Naive thymus-derived CD4-positive, alpha-beta T cell (primary cell): ENCODE results near the gene CCDC88C. TPM values are rescaled to one million over a fixed set of nuclear protein-coding genes. Genes with fewer than 3 reads are reported as not detected.

Experiments
- ATAC-seq: fragments of 150-1000 bp; cut with Tn5 transposase; 2 replicates; pipeline ENCODE4 v1.10.0; 2021; ENCODE audit warnings: mild to moderate bottlenecking, moderate library complexity
- CTCF ChIA-PET: fragments of 350-600 bp; sonication (Branson Sonifier 250); formaldehyde crosslinking; loops from one replicate; lab custom pipeline; 2021; ENCODE audit warnings: antibody characterized with exemption; lab: Charles Lee
- POLR2A ChIA-PET: fragments of 350-600 bp; sonication (Branson Sonifier 250); formaldehyde crosslinking; loops from one replicate; lab custom pipeline; 2021; ENCODE audit warnings: antibody characterized with exemption, inconsistent platforms; lab: Charles Lee
- DNase-seq, 9 donors: peaks; one replicate each; pipeline versions ENCODE4 v3.0.0 to v3.0.0-alpha.2; 2020 to 2022; ENCODE audit warnings: mixed read lengths in 1 of 9
- H3K27ac ChIP-seq: one replicate; pipeline ENCODE4 v1.7.0; 2013; ENCODE audit warnings: mild to moderate bottlenecking, low read depth, low read length, moderate library complexity
- H3K27me3 ChIP-seq, 2 donors: one replicate each; pipeline ENCODE4 v1.7.0; 2013; ENCODE audit warnings: low read length in 2 of 2, mild to moderate bottlenecking in 2 of 2, moderate library complexity in 2 of 2; ENCODE audit not compliant: control insufficient read depth in 2 of 2, insufficient read depth in 2 of 2
- H3K36me3 ChIP-seq, 3 experiments: 1 replicate in 2 of 3; 2 replicates in 1 of 3; pipeline ENCODE4 v1.7.0; 2013; ENCODE audit warnings: low read length in 3 of 3, mild to moderate bottlenecking in 3 of 3, moderate library complexity in 1 of 3; ENCODE audit not compliant: insufficient read depth in 3 of 3, control insufficient read depth in 2 of 3
- H3K4me1 ChIP-seq, 2 donors: one replicate each; pipeline ENCODE4 v1.7.0; 2013; ENCODE audit warnings: low read length in 2 of 2, mild to moderate bottlenecking in 2 of 2, moderate library complexity in 1 of 2; ENCODE audit not compliant: control insufficient read depth in 2 of 2, insufficient read depth in 2 of 2
- H3K4me3 ChIP-seq: 2 replicates; pipeline ENCODE4 v1.7.0; 2013; ENCODE audit warnings: mild to moderate bottlenecking, low read length
- H3K9me3 ChIP-seq, 3 experiments: 1 replicate in 2 of 3; 2 replicates in 1 of 3; pipeline ENCODE4 v1.7.0; 2013; ENCODE audit warnings: low read length in 3 of 3; ENCODE audit not compliant: control insufficient read depth in 2 of 3
- H3K27ac Mint-ChIP-seq, 9 donors: one replicate each; pipeline ENCODE4 v1.8.0; 2020 to 2022; ENCODE audit warnings: mixed read lengths in 9 of 9, mild to moderate bottlenecking in 8 of 9, moderate library complexity in 5 of 9, inconsistent platforms in 2 of 9
- H3K27me3 Mint-ChIP-seq, 5 donors: one replicate each; pipeline ENCODE4 v1.8.0; 2021 to 2022; ENCODE audit warnings: mixed read lengths in 5 of 5, mild to moderate bottlenecking in 1 of 5
- H3K36me3 Mint-ChIP-seq, 5 donors: one replicate each; pipeline ENCODE4 v1.8.0; 2020 to 2022; ENCODE audit warnings: mixed read lengths in 5 of 5, mild to moderate bottlenecking in 3 of 5, inconsistent platforms in 1 of 5
- H3K4me1 Mint-ChIP-seq, 7 donors: one replicate each; pipeline ENCODE4 v1.8.0; 2020 to 2022; ENCODE audit warnings: mixed read lengths in 7 of 7, mild to moderate bottlenecking in 3 of 7, inconsistent platforms in 1 of 7
- H3K4me3 Mint-ChIP-seq, 10 donors: one replicate each; pipeline ENCODE4 v1.8.0; 2020 to 2022; ENCODE audit warnings: mild to moderate bottlenecking in 10 of 10, mixed read lengths in 10 of 10, moderate library complexity in 6 of 10, inconsistent platforms in 2 of 10
- H3K9me3 Mint-ChIP-seq, 11 donors: one replicate each; pipeline ENCODE4 v1.8.0; 2020 to 2022; ENCODE audit warnings: mixed read lengths in 11 of 11, mild to moderate bottlenecking in 4 of 11, inconsistent platforms in 1 of 11, moderate library complexity in 1 of 11
- intact Hi-C, 2 donors: fragments of 100-400 bp; cut with micrococcal nuclease; formaldehyde crosslinking; loops; one replicate each; pipeline ENCODE4 v1.15.1; 2023
- polyA plus RNA-seq, 2 donors: library from polyadenylated mRNA; unstranded; fragments of 300-500 nt; fragmentation: Illumina TruSeq; gene quantifications; one replicate each; pipeline ENCODE4 v1.2.3, GENCODE V29; 2021
- total RNA-seq, 6 experiments: library from RNA in 5 of 6; stranded (reverse) in 5 of 6; gene quantifications; 1 replicate in 5 of 6; 2 replicates in 1 of 6; pipeline ENCODE4 v1.2.3 and lab custom pipeline; 2021 to 2026

CCDC88C gene
- total and polyA plus RNA-seq, 7 experiments from 2014 or later = 23.6 to 324 (median 274) TPM

DNA sequence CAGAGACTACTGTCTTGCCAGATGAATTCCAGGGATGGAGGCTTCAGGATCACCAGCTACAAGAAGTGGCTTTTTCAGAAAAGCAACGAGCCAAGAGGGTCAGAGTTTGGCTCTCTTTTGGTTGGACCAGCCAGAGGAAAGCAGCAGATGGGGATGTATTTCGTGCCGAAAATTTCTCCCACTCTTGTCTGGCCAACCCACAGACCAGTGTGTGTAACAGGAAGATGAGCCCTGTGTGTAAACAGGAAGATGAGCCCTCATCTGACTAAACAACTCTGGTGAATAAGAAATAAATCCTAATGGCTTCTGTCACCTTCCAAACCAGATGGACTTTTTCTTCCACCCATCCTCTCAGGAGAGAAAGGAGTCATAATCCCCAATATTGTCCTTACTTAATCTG is 186.2 kb downstream of the CCDC88C start:
- Mint-ChIP-seq H3K27me3 (no peaks in the 10 kb centered on the region), H3K4me3 (peak overlapping the region; percentile 11 to 87 (median 46)), H3K9me3 (peaks cover 0 to 16% (median 2%) of the 10 kb centered on the region in 11 donors), H3K4me1 (peaks cover 64 to 91% (median 76%) of the 10 kb centered on the region in 7 donors), H3K27ac (peak overlapping the region in 8 of 9 donors; percentile 38 to 98 (median 84)), H3K36me3 (peaks cover 0 to 67% (median 15%) of the 10 kb centered on the region in 5 donors)
- H3K27me3 ChIP-seq = no peaks in the 10 kb centered on the region
- intact Hi-C loops = no loop called here
- DNase-seq (no peak), ATAC-seq (no peak)
- peaks cover 75 to 80% of the 10 kb centered on the region in 2 donors for H3K4me1 ChIP-seq
- no peak overlapping the region for H3K27ac ChIP-seq
- no peaks in the 10 kb centered on the region for H3K36me3 ChIP-seq
- ChIA-PET CTCF (no interaction called here), POLR2A (interaction anchor here (1.0 to 2.7 kb wide), 2 partner anchors 11 to 66 kb away, joined by 3 to 20 read pairs; no protein-coding TSS in a partner anchor)
- H3K4me3 ChIP-seq = peak overlapping the region; percentile 21
- H3K9me3 ChIP-seq = no peaks in the 10 kb centered on the region

DNA sequence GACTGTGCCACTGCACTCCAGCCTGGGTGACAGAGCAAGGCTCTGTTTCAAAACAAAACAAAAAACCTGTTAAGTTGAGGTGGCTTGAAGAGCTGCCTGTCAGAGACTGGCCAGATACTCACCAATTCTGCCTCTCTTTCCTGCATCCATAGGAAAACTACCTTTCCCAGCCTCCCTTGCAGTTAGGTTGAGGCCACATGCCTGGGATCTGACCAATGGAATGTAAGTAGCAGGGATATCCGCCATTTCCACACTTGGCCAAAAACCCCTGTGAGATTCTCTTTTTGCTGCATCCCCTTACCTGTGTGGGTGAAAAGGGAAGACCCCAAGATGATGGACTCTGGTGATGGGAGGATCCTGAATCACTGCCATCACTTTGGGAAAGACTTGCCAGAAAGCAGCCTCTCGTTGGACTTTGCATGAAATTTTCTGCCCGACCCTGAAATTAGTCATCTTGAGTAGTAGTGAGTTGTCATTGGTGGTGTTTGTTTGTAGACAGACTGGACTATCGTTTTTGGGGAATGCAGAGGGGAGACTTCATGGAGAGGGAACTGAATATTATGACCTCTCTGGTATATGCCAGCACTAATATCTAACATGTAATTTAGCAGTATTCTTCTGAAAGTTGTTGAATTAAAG is 187.1 kb downstream of the CCDC88C start:
- H3K36me3 Mint-ChIP-seq = peaks cover 0 to 69% (median 15%) of the 10 kb centered on the region in 5 donors
- Histone ChIP-seq H3K9me3 (no peaks in the 10 kb centered on the region), H3K36me3 (no peaks in the 10 kb centered on the region), H3K27me3 (no peaks in the 10 kb centered on the region), H3K4me1 (peaks cover 81 to 83% of the 10 kb centered on the region in 2 donors), H3K4me3 (peak overlapping the region; percentile 21), H3K27ac (peak overlapping the region; percentile 53)
- intact Hi-C loops = loop anchor here in 1 of 2 donors (1.0 kb wide), 1 partner anchor 41 kb away; no protein-coding TSS in a partner anchor
- DNase-seq (no peak), ATAC-seq (no peak)
- peak overlapping the region; percentile 39 to 87 (median 81) for H3K4me3 Mint-ChIP-seq
- H3K27me3 Mint-ChIP-seq = no peaks in the 10 kb centered on the region
- CTCF ChIA-PET = interaction anchor here (0.6 to 1.0 kb wide), 2 partner anchors 11 to 14 kb away, joined by 3 read pairs; partner anchors contain the start of gene GPR68
- POLR2A ChIA-PET = interaction anchor here (0.8 to 5.5 kb wide), 4 partner anchors 11 to 19 kb away, joined by 3 to 103 read pairs (median 12); partner anchors contain the start of gene GPR68
- H3K27ac Mint-ChIP-seq = peak overlapping the region; percentile 71 to 99 (median 95)
- H3K4me1 Mint-ChIP-seq = peaks cover 73 to 92% (median 83%) of the 10 kb centered on the region in 7 donors
- H3K9me3 Mint-ChIP-seq = peaks cover 0 to 16% (median 2%) of the 10 kb centered on the region in 11 donors

GRCh38 chr14:91229743-91230200 is 187.8 kb downstream of the CCDC88C start:
- ChIA-PET POLR2A (interaction anchor here (0.6 to 5.5 kb wide), 9 partner anchors 10 to 220 kb away, joined by 3 to 103 read pairs (median 3); partner anchors contain the start of gene GPR68), CTCF (interaction anchor here (0.5 to 1.0 kb wide), 4 partner anchors 12 to 63 kb away, joined by 3 read pairs; partner anchors contain the start of gene GPR68)
- Histone ChIP-seq H3K4me3 (peak overlapping the region; percentile 31), H3K27ac (peak overlapping the region; percentile 53), H3K27me3 (no peaks in the 10 kb centered on the region), H3K9me3 (no peaks in the 10 kb centered on the region), H3K4me1 (peaks cover 88 to 91% of the 10 kb centered on the region in 2 donors), H3K36me3 (no peaks in the 10 kb centered on the region)
- H3K9me3 Mint-ChIP-seq = peaks cover 0 to 16% (median 2%) of the 10 kb centered on the region in 11 donors
- ATAC-seq = peak; percentile 76
- peak overlapping the region; percentile 69 to 87 (median 81) for H3K4me3 Mint-ChIP-seq
- no peaks in the 10 kb centered on the region for H3K27me3 Mint-ChIP-seq
- peak overlapping the region; percentile 71 to 99 (median 95) for H3K27ac Mint-ChIP-seq
- peaks cover 75 to 96% (median 86%) of the 10 kb centered on the region in 7 donors for H3K4me1 Mint-ChIP-seq
- peaks cover 0 to 69% (median 15%) of the 10 kb centered on the region in 5 donors for H3K36me3 Mint-ChIP-seq
- DNase-seq = peak; percentile 30 to 86 (median 78)
- intact Hi-C loops = loop anchor here (1.0 to 2.0 kb wide), 9 partner anchors 14 to 187 kb away; partner anchors contain the start of genes CCDC88C (in 1 of the 2) and RPS6KA5 (in 1 of the 2)

DNA sequence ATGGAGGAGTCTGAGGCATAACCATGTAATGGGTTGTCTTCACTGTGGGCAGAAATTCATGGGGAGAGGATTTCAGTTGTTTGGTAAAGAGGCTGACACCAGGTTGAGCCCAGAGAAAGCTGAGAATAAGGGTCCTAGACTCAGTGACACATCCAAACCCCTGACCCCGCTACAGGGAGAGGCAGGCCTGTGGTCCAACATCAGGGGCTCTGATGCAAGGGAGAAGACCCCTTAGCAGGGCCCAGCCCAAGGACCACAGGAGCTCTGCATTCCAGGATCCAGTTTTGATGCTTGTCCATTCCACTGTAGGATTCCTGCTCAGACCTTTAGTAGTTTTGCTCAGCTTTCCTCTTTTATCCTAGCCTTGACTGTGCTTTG is 188.6 kb downstream of the CCDC88C start:
- no peaks in the 10 kb centered on the region for H3K36me3 ChIP-seq
- H3K4me3 Mint-ChIP-seq = peak overlapping the region; percentile 69 to 87 (median 80)
- no peak for ATAC-seq
- H3K9me3 ChIP-seq = no peaks in the 10 kb centered on the region
- intact Hi-C loops = loop anchor here (1.0 to 2.0 kb wide), 8 partner anchors 14 to 188 kb away; partner anchors contain the start of genes CCDC88C (in 1 of the 2) and RPS6KA5 (in 1 of the 2)
- H3K27me3 ChIP-seq = no peaks in the 10 kb centered on the region
- no peak for DNase-seq
- peak overlapping the region in 8 of 9 donors; percentile 1 to 98 (median 89) for H3K27ac Mint-ChIP-seq
- H3K36me3 Mint-ChIP-seq = peaks cover 0 to 65% (median 14%) of the 10 kb centered on the region in 5 donors
- POLR2A ChIA-PET = interaction anchor here (0.5 to 5.5 kb wide), 9 partner anchors 10 to 219 kb away, joined by 3 to 103 read pairs (median 3); partner anchors contain the start of gene GPR68
- H3K27me3 Mint-ChIP-seq = no peaks in the 10 kb centered on the region
- CTCF ChIA-PET = interaction anchor here (0.5 to 0.6 kb wide), 2 partner anchors 52 to 64 kb away, joined by 3 read pairs; no protein-coding TSS in a partner anchor
- H3K27ac ChIP-seq = peak overlapping the region; percentile 23
- peaks cover 69 to 94% (median 89%) of the 10 kb centered on the region in 7 donors for H3K4me1 Mint-ChIP-seq
- H3K4me1 ChIP-seq = peaks cover 92 to 96% of the 10 kb centered on the region in 2 donors
- peak overlapping the region; percentile 31 for H3K4me3 ChIP-seq
- peaks cover 0 to 16% (median 2%) of the 10 kb centered on the region in 11 donors for H3K9me3 Mint-ChIP-seq

GRCh38 chr14:91228112-91229004 is 189.3 kb downstream of the CCDC88C start:
- H3K4me3 ChIP-seq = peak overlapping the region; percentile 34
- H3K36me3 ChIP-seq = no peaks in the 10 kb centered on the region
- DNase-seq = peak; percentile 42 to 86 (median 60)
- ATAC-seq = peak; percentile 89
- intact Hi-C loops = loop anchor here (1.0 to 2.0 kb wide), 11 partner anchors 15 to 188 kb away; partner anchors contain the start of genes CCDC88C (in 1 of the 2) and RPS6KA5 (in 1 of the 2)
- H3K4me1 ChIP-seq = peaks cover 89 to 92% of the 10 kb centered on the region in 2 donors
- ChIA-PET POLR2A (interaction anchor here (0.7 to 5.5 kb wide), 8 partner anchors 9 to 114 kb away, joined by 3 to 103 read pairs (median 4); partner anchors contain the start of gene GPR68), CTCF (interaction anchor here (1.5 to 1.9 kb wide), 2 partner anchors 13 to 51 kb away, joined by 4 to 7 read pairs; no protein-coding TSS in a partner anchor)
- H3K4me1 Mint-ChIP-seq = peaks cover 69 to 99% (median 93%) of the 10 kb centered on the region in 7 donors
- H3K27ac Mint-ChIP-seq = peak overlapping the region; percentile 9 to 98 (median 88)
- peak overlapping the region; percentile 48 to 87 (median 73) for H3K4me3 Mint-ChIP-seq
- H3K27me3 ChIP-seq = no peaks in the 10 kb centered on the region
- peak overlapping the region; percentile 57 for H3K27ac ChIP-seq
- H3K36me3 Mint-ChIP-seq = peaks cover 0 to 69% (median 16%) of the 10 kb centered on the region in 5 donors
- no peaks in the 10 kb centered on the region for H3K9me3 ChIP-seq
- H3K27me3 Mint-ChIP-seq = no peaks in the 10 kb centered on the region
- peaks cover 0 to 16% (median 2%) of the 10 kb centered on the region in 11 donors for H3K9me3 Mint-ChIP-seq
